Stimulated activated naive CD8-positive, alpha-beta T cell treated with anti-CD3 and anti-CD28 coated beads, Interleukin-15, Interleukin-2, amounts not matched to agents 100 ng/mL and 50 ng/mL, for 24 hours (primary cell): Measurements from ENCODE around the gene B3GNT8.
"Not testable (repeated sequence)": the region's sequence is repeated elsewhere in the genome, so short reads cannot be mapped to it uniquely, and the experiment has no call there.

Experiments
- H3K27ac Mint-ChIP-seq: one replicate; pipeline ENCODE4 v1.8.0; 2021; ENCODE audit warnings: mild to moderate bottlenecking, mixed read lengths
- H3K27me3 Mint-ChIP-seq: one replicate; pipeline ENCODE4 v1.8.0; 2021; ENCODE audit warnings: mixed read lengths
- H3K36me3 Mint-ChIP-seq: one replicate; pipeline ENCODE4 v1.8.0; 2021; ENCODE audit warnings: low read depth, mixed read lengths
- H3K4me1 Mint-ChIP-seq: one replicate; pipeline ENCODE4 v1.8.0; 2021; ENCODE audit warnings: low read depth, mixed read lengths
- H3K4me3 Mint-ChIP-seq: one replicate; pipeline ENCODE4 v1.8.0; 2021; ENCODE audit warnings: mild to moderate bottlenecking, mixed read lengths
- H3K9me3 Mint-ChIP-seq: one replicate; pipeline ENCODE4 v1.8.0; 2021; ENCODE audit warnings: mixed read lengths

The B3GNT8 gene

DNA sequence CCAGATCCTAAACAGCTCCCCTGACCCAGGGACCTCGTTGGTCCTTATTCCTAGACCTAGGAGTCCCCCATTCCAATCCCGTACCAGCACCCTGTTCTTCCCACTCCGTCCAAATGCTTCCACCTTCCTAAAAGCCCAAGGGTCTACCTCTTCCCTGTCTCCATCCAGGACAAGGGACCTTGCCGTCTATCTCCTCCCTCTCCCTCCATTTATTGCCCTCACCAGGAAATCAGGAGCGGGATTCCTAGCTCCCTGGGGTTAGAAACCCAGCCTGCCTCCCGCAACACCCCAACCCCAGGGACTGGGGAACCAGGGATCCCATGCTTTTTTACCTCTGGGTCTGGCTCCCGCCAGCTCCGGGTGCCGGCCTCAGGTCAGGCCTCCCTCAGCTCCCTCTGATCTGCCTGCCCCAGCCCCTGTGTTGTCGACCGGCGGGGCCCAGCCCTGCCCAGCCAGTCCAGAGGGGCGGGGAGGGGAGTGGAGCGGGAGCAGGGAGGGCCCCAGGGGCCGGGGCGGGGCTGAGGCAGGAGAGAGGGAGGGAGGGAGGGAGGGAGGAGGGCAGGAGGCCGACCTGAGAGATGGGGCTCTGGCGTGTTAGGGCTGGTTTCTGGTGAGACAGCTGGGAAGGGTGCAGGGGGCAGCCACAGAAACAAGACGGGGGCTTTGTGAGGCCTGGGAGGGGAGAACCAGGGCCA, at the start of gene B3GNT8:
Gene B3GNT8, minus strand, starts transcription at position 423 of the 695 bp plus-strand sequence. CDS start 596 bp downstream, outside the sequence.
- peak within 1 kb of the TSS; percentile 76 for H3K4me3 Mint-ChIP-seq
- H3K27me3 Mint-ChIP-seq, result no peaks in the 10 kb centered on the region
- H3K27ac Mint-ChIP-seq, result peak within 1 kb of the TSS; percentile 89
- H3K9me3 Mint-ChIP-seq, result no peaks in the 10 kb centered on the region
- peaks cover 11% of the 10 kb centered on the region for H3K36me3 Mint-ChIP-seq
- peaks cover 18% of the 10 kb centered on the region for H3K4me1 Mint-ChIP-seq

GRCh38 chr19:41476583-41476982, 49.4 kb upstream of the B3GNT8 start:
- H3K4me1 Mint-ChIP-seq, result no peaks in the 10 kb centered on the region
- peaks cover 38% of the 10 kb centered on the region for H3K27me3 Mint-ChIP-seq
- no peak overlapping the region for H3K27ac Mint-ChIP-seq
- peaks cover 4% of the 10 kb centered on the region for H3K9me3 Mint-ChIP-seq
- H3K4me3 Mint-ChIP-seq, result no peak overlapping the region
- no peaks in the 10 kb centered on the region for H3K36me3 Mint-ChIP-seq

DNA sequence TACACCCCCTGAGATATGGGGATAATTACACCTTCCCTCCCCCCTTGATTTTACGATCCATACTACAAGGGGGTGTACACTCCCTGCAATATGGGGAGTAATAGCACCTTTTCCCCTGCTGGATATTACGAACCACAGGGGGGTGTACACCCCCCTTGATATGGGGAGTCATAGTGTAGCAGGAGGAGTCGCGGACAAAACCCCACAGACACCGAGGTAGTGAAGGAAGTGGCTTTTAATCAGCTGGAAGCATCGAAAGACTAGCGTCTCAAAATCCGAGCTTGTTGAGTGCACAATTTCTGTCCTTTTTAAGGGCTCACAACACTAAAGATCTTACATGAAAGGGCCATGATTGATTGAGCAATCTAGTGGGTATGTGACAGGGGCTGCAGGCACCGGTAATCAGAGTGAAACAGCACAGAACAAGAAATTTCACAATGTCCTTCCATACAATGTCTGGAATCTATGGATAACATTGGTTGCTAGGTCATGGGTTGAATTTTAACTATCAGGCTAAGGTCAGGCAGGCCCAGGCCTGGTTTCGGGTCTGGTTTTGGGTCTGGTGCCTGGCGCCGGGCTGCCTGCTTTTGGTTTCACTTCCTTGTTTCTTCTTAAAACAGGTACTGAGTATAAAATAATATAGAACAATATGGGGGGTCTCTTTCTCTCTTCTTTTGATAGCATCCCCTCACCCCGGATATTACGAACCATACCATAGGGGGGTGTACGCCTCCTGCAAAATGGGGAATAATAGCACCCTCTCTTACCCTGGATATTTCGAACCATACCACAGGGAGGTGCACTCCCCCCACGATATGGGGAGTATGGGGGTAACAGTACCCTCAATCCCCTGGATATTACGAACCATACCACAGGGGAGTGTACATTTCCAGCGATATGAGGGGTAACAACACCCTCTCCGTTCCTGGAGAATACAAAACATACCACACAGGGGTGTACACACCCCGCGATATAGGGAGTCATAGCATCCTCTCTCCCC, 36.4 kb upstream of the B3GNT8 start:
- not testable (repeated sequence) for H3K9me3 Mint-ChIP-seq, H3K36me3 Mint-ChIP-seq, H3K4me1 Mint-ChIP-seq
- Mint-ChIP-seq H3K27me3 (peaks cover 28% of the 10 kb centered on the region), H3K4me3 (peak overlapping the region; percentile 53), H3K27ac (peak overlapping the region; percentile 5)

DNA sequence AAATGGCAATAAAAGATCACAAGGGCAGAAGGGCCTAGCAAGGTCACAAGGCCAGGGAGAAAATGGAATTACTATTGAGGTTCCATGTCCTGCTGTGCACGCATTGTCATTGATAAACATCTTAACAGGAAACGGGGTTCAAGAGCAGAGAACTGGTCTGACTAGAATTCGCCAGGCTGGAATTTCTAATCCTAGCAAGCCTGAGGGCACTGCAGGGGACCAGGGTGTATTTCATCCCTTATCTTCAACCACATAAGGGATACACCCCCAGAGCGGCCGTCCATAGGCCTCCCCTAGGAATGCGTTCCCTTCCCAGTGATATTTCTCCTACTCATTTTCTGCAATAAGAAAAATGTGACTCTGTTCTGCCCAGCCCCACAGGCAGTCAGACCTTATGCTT, 35.3 kb upstream of the B3GNT8 start:
- no peak overlapping the region for H3K4me3 Mint-ChIP-seq
- no peaks in the 10 kb centered on the region for H3K9me3 Mint-ChIP-seq
- peaks cover 26% of the 10 kb centered on the region for H3K27me3 Mint-ChIP-seq

GRCh38 chr19:41457241-41457640, 30.1 kb upstream of the B3GNT8 start:
- no peaks in the 10 kb centered on the region for H3K36me3 Mint-ChIP-seq
- H3K27me3 Mint-ChIP-seq, result peaks cover 8% of the 10 kb centered on the region
- no peak overlapping the region for H3K4me3 Mint-ChIP-seq
- H3K9me3 Mint-ChIP-seq, result no peaks in the 10 kb centered on the region
- H3K27ac Mint-ChIP-seq, result no peak overlapping the region
- H3K4me1 Mint-ChIP-seq, result peaks cover 18% of the 10 kb centered on the region

More for the DNA sequence above, 35.3 kb upstream of the B3GNT8 start:
- Mint-ChIP-seq H3K36me3 (no peaks in the 10 kb centered on the region), H3K27ac (no peak overlapping the region), H3K4me1 (peaks cover 14% of the 10 kb centered on the region)

DNA sequence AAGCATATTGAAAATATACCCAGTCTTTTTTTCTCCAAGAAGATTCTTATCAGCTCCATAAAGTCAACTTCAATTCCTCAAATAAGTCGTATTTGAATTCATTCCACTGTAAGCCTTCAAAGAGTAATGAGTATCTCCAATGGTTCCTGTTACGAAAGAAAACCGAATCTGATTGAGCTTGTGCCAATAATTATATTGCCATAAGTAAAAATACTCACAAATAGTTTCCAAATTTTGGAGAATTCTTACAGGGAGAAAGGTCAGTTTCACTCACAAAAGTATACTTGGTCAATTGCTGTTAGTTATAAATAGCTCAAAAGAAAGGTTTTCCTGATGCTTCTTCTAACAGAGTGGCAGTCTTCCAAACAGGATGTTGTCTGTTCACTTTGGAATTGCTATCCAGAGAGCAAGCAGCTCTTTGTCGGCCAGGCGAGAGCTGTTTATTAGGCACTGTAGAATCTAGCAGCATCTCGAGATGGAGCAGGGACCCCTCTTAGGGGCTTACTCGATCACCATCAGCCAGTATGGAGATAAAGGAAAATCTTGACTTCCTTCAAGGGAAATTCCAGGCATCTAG, 29.3 kb upstream of the B3GNT8 start:
- no peak overlapping the region for H3K4me3 Mint-ChIP-seq
- H3K4me1 Mint-ChIP-seq, result peaks cover 18% of the 10 kb centered on the region
- H3K27me3 Mint-ChIP-seq, result peaks cover 8% of the 10 kb centered on the region
- no peak overlapping the region for H3K27ac Mint-ChIP-seq
- no peaks in the 10 kb centered on the region for H3K36me3 Mint-ChIP-seq
- H3K9me3 Mint-ChIP-seq, result no peaks in the 10 kb centered on the region

- H3K4me3 Mint-ChIP-seq, result no peak overlapping the region
- H3K27me3 Mint-ChIP-seq, result peaks cover 6% of the 10 kb centered on the region
- no peaks in the 10 kb centered on the region for H3K9me3 Mint-ChIP-seq
- no peaks in the 10 kb centered on the region for H3K36me3 Mint-ChIP-seq
- no peak overlapping the region for H3K27ac Mint-ChIP-seq
- peaks cover 18% of the 10 kb centered on the region for H3K4me1 Mint-ChIP-seq
Measured at GRCh38 chr19:41455936-41456335, 28.8 kb upstream of the B3GNT8 start.

DNA sequence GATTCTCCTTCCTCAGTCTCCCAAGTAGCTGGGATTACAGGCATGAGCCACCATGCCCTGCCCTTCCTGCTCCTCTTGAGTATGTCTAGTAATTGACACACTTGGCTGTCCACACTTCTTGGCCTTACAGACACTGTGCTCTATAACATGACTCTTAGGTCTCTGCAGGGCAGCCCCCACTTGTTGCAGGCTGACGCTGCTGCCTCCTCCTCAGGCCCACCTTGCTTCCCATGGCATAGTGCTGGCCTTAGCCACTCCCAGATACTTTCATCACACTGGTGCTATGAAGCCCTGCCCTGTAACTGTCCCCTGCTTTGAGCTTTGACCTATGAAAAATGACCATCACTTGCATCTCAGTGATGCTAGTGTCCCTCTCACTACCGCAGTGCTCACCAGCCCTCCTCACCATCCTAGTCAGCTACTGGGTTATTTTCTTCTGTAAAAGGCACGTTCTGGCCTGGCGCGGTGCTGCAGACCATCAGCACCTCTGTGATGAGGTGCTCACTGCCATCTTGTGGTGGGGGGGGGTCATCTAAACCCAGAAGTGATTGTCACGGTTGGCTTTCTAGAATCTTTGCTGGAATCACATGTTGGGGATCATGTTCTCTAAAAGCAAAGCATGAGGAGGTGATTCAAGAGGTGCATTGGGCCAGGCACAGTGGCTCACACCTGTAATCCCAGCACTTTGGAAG, 25.6 kb upstream of the B3GNT8 start:
- Mint-ChIP-seq H3K27me3 (peaks cover 7% of the 10 kb centered on the region), H3K4me3 (no peak overlapping the region), H3K4me1 (peaks cover 19% of the 10 kb centered on the region), H3K9me3 (no peaks in the 10 kb centered on the region), H3K36me3 (no peaks in the 10 kb centered on the region), H3K27ac (no peak overlapping the region)

DNA sequence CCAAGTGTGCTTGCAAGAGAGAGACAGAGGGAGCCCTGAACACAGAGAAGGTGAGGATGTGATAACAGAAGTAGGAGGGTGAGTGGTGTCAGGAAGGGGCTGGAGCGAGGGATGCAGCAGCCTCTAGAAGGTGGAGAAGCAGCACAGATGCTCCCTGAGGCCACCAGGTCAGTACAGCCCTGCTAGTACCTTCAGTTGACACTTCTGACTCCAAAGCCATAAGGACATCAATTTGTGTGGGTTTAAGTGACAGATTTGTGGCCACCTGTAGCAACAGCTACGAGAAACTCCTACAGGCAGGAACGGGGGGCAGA, 22.6 kb upstream of the B3GNT8 start:
- H3K27me3 Mint-ChIP-seq, result peaks cover 11% of the 10 kb centered on the region
- peaks cover 4% of the 10 kb centered on the region for H3K4me1 Mint-ChIP-seq
- no peak overlapping the region for H3K4me3 Mint-ChIP-seq
- no peaks in the 10 kb centered on the region for H3K9me3 Mint-ChIP-seq
- no peak overlapping the region for H3K27ac Mint-ChIP-seq
- H3K36me3 Mint-ChIP-seq, result no peaks in the 10 kb centered on the region

DNA sequence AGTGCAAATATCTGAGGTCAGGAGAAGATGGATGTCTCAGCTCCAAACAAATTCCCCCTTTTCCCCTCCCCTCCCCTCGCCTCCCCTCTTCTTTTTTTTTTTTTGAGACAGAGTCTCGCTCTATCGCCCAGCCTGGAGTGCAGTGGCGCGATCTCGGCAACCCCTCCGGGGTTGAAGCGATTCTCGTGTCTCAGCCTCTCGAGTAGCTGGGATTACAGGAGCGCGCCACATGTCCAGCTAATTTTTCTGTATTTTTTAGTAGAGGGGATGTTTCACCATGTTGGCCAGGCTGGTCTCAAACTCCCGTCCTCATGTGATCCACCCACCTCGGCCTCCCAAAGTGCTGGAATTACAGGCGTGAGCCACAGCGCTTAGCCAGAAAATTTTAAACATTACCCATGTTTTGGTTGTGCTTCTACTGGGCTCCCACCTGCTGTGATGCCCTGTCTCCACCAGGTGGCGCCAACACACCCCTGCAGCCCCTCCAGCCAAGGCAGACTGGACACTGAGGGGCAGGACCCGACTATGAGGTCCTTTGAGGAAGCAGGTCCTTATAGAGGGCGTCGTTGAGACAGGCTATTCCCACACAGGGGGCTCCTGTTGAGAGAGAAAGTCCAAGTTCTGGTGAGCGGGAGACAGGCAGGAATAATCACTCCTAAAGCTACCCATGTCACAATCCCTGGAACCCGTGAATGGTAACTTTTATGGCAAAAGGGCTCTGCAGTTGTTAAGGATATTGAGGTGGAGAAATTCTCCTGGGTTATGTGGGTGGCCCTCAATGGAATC, 22.1 kb upstream of the B3GNT8 start:
- H3K27me3 Mint-ChIP-seq, result peaks cover 11% of the 10 kb centered on the region
- no peaks in the 10 kb centered on the region for H3K9me3 Mint-ChIP-seq
- peak overlapping the region; percentile 49 for H3K27ac Mint-ChIP-seq
- H3K36me3 Mint-ChIP-seq, result no peaks in the 10 kb centered on the region
- H3K4me1 Mint-ChIP-seq, result peaks cover 4% of the 10 kb centered on the region
- peak overlapping the region; percentile 72 for H3K4me3 Mint-ChIP-seq

GRCh38 chr19:41447732-41448332, 20.7 kb upstream of the B3GNT8 start:
- Mint-ChIP-seq H3K4me3 (peak overlapping the region; percentile 10), H3K27ac (no peak overlapping the region), H3K36me3 (no peaks in the 10 kb centered on the region), H3K9me3 (no peaks in the 10 kb centered on the region), H3K27me3 (peaks cover 11% of the 10 kb centered on the region), H3K4me1 (peaks cover 4% of the 10 kb centered on the region)

- peaks cover 4% of the 10 kb centered on the region for H3K4me1 Mint-ChIP-seq
- no peak overlapping the region for H3K4me3 Mint-ChIP-seq
- no peaks in the 10 kb centered on the region for H3K36me3 Mint-ChIP-seq
- peaks cover 11% of the 10 kb centered on the region for H3K27me3 Mint-ChIP-seq
- H3K9me3 Mint-ChIP-seq, result no peaks in the 10 kb centered on the region
- no peak overlapping the region for H3K27ac Mint-ChIP-seq
Measured at GRCh38 chr19:41445575-41445974, 18.4 kb upstream of the B3GNT8 start.

GRCh38 chr19:41443813-41444455, 16.8 kb upstream of the B3GNT8 start:
- Mint-ChIP-seq H3K4me3 (no peak overlapping the region), H3K27me3 (peaks cover 11% of the 10 kb centered on the region), H3K27ac (no peak overlapping the region), H3K36me3 (no peaks in the 10 kb centered on the region), H3K4me1 (peaks cover 4% of the 10 kb centered on the region), H3K9me3 (no peaks in the 10 kb centered on the region)
